Measurements from ENCODE around the gene SYF2.

The SYF2 gene

GRCh38 chr1:25208561-25209222 is 23.6 kb downstream of the SYF2 start:
- Histone ChIP-seq H3K4me1 (ENCODE audit: control insufficient read depth, insufficient read depth, low read length) (no peaks in the 10 kb centered on the region), H3K9me3 (ENCODE audit: control insufficient read depth, insufficient read depth, low read depth, low read length) (no peaks in the 10 kb centered on the region), H3K27ac (ENCODE audit: extremely low read depth, low read depth, low read length) (no peak overlapping the region), H3K4me3 (ENCODE audit: low read depth, low read length) (no peak overlapping the region), H3K36me3 (ENCODE audit: control insufficient read depth in 2 of 2, insufficient read depth in 1 of 2, low read length in 2 of 2) (no peaks in the 10 kb centered on the region)
- POLR2A ChIA-PET = no interaction called here
- CTCF ChIA-PET = interaction anchor here (1.5 kb wide), 1 partner anchor 276 kb away, joined by 3 read pairs; no protein-coding TSS in a partner anchor
- no peak for TF ChIP-seq ZFP37 (tag by site-specific recombination; IDR thresholded peaks at IDR 0.05)
- TF ChIP-seq ZNF221 (tag by site-specific recombination; IDR thresholded peaks at IDR 0.05; ENCODE audit: borderline replicate concordance) = no peak
- TF ChIP-seq ZNF426 (tag by site-specific recombination; IDR thresholded peaks at IDR 0.05) = no peak
- no peak for TF ChIP-seq ZSCAN5A (tag by site-specific recombination; IDR thresholded peaks at IDR 0.05)
- no peak for TF ChIP-seq ZNF184 (tag by site-specific recombination; IDR thresholded peaks at IDR 0.05)
- no peak for TF ChIP-seq ZNF280C (tag by site-specific recombination; IDR thresholded peaks at IDR 0.05)
- TF ChIP-seq ZNF664 (tag by site-specific recombination; IDR thresholded peaks at IDR 0.05) = no peak
- no peak for TF ChIP-seq ZNF350 (tag by site-specific recombination; IDR thresholded peaks at IDR 0.05)
- TF ChIP-seq TCF7L2 (IDR thresholded peaks at IDR 0.05; ENCODE audit: borderline replicate concordance, low read depth, low read length) = no peak
- TF ChIP-seq KLF7 (tag by site-specific recombination; IDR thresholded peaks at IDR 0.05; ENCODE audit: borderline replicate concordance) = no peak
- no peak for TF ChIP-seq GLI2 (tag by site-specific recombination; IDR thresholded peaks at IDR 0.05; ENCODE audit: borderline replicate concordance, low read depth)
- no peak for TF ChIP-seq KLF17 (tag by site-specific recombination; IDR thresholded peaks at IDR 0.05)
- TF ChIP-seq ZNF561 (tag by site-specific recombination; IDR thresholded peaks at IDR 0.05; ENCODE audit: borderline replicate concordance) = no peak
- no peak for TF ChIP-seq ZSCAN30 (tag by site-specific recombination; IDR thresholded peaks at IDR 0.05)
- TF ChIP-seq ZNF777 (tag by site-specific recombination; IDR thresholded peaks at IDR 0.05; ENCODE audit: borderline replicate concordance) = no peak
- TF ChIP-seq ZNF398 (tag by site-specific recombination; IDR thresholded peaks at IDR 0.05) = no peak

- ChIA-PET CTCF (interaction anchor here (1.5 kb wide), 1 partner anchor 275 kb away, joined by 3 read pairs; no protein-coding TSS in a partner anchor), POLR2A (no interaction called here)
- no peak for TF ChIP-seq ZBTB26 (tag by site-specific recombination; optimal IDR thresholded peaks at IDR 0.05)
- no peak overlapping the region for H3K27ac ChIP-seq (ENCODE audit: extremely low read depth, low read depth, low read length)
- H3K4me1 ChIP-seq (ENCODE audit: control insufficient read depth, insufficient read depth, low read length) = no peaks in the 10 kb centered on the region
- no peaks in the 10 kb centered on the region for H3K9me3 ChIP-seq (ENCODE audit: control insufficient read depth, insufficient read depth, low read depth, low read length)
- no peak overlapping the region for H3K4me3 ChIP-seq (ENCODE audit: low read depth, low read length)
- no peaks in the 10 kb centered on the region for H3K36me3 ChIP-seq (ENCODE audit: control insufficient read depth in 2 of 2, insufficient read depth in 1 of 2, low read length in 2 of 2)
Measured at GRCh38 chr1:25208092-25208491, 24.2 kb downstream of the SYF2 start.

Measured in HEK293 (cell line).